ENCODE data around the gene PDZRN4. TPM values are rescaled to one million over a fixed set of nuclear protein-coding genes. Genes with fewer than 3 reads are reported as not detected.
"Not testable (repeated sequence)": the region's sequence is repeated elsewhere in the genome, so short reads cannot be mapped to it uniquely, and the experiment has no call there.

Gene PDZRN4
- total and polyA plus RNA-seq, 9 donors = 1.5 to 11.0 (median 4.1) TPM

- no peak for TF ChIP-seq EP300 (IDR thresholded peaks at IDR 0.05)
- no peak for TF ChIP-seq POLR2A (IDR thresholded peaks at IDR 0.05)
- TF ChIP-seq CTCF (IDR thresholded peaks at IDR 0.05) = no peak
- no peak overlapping the region for H3K27ac ChIP-seq
- H3K36me3 ChIP-seq = no peaks in the 10 kb centered on the region
- no peak overlapping the region for H3K4me3 ChIP-seq
- intact Hi-C loops (cut with DNase I) = no loop called here
- H3K9me3 ChIP-seq = no peaks in the 10 kb centered on the region
- no peak for DNase-seq
- H3K27me3 ChIP-seq = no peaks in the 10 kb centered on the region
- WGBS, 3 donors = 87 to 97% (median 97%) methylated on average over 1 of the region's 1 CpG
- no peaks in the 10 kb centered on the region for H3K4me1 ChIP-seq (ENCODE audit: insufficient read depth)
These were observed 105.3 kb downstream of the PDZRN4 start for GRCh38 chr12:41293461-41293860.

- H3K4me3 ChIP-seq = no peak overlapping the region
- TF ChIP-seq EP300 (IDR thresholded peaks at IDR 0.05) = no peak
- TF ChIP-seq CTCF (IDR thresholded peaks at IDR 0.05) = no peak
- TF ChIP-seq POLR2A (IDR thresholded peaks at IDR 0.05) = no peak
- no peaks in the 10 kb centered on the region for H3K9me3 ChIP-seq
- no peaks in the 10 kb centered on the region for H3K36me3 ChIP-seq
- H3K4me1 ChIP-seq (ENCODE audit: insufficient read depth) = no peaks in the 10 kb centered on the region
- H3K27me3 ChIP-seq = no peaks in the 10 kb centered on the region
- intact Hi-C loops (cut with DNase I) = no loop called here
- H3K27ac ChIP-seq = no peak overlapping the region
- DNase-seq = no peak
- WGBS, 3 donors = 92 to 96% (median 93%) methylated on average over 5 of the region's 5 CpGs
These were observed 114.9 kb downstream of the PDZRN4 start for GRCh38 chr12:41302979-41303403.

DNA sequence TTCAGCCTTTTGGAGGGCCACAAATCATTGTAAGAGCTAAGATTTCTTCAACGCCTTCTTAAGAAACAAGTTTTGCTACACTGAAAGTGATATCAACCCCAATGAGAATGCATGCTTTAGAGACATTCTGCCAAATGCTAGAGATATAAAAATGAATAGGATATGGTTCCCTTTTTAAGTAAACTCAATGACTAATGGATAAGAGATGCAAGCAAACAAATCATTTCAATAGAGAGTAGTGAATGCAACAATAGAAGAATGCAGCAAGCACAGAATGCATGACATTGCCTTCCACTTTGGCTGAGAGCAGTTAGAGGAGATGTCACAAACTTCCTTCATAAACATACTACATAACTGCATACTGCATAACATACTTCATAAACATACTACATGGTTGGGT is 116.4 kb downstream of the PDZRN4 start:
- H3K9me3 ChIP-seq = no peaks in the 10 kb centered on the region
- DNase-seq = no peak
- no peaks in the 10 kb centered on the region for H3K36me3 ChIP-seq
- no peaks in the 10 kb centered on the region for H3K27me3 ChIP-seq
- WGBS, 3 donors = 58 to 61% (median 59%) methylated on average over 1 of the region's 1 CpG
- H3K27ac ChIP-seq = no peak overlapping the region
- intact Hi-C loops (cut with DNase I) = no loop called here
- TF ChIP-seq CTCF (IDR thresholded peaks at IDR 0.05) = no peak
- no peak for TF ChIP-seq EP300 (IDR thresholded peaks at IDR 0.05)
- no peak for TF ChIP-seq POLR2A (IDR thresholded peaks at IDR 0.05)
- no peaks in the 10 kb centered on the region for H3K4me1 ChIP-seq (ENCODE audit: insufficient read depth)
- no peak overlapping the region for H3K4me3 ChIP-seq

- 90 to 92% (median 91%) methylated on average over 2 of the region's 2 CpGs for WGBS, 3 donors
These were observed 122.2 kb downstream of the PDZRN4 start for GRCh38 chr12:41310367-41310766.

GRCh38 chr12:41311883-41312282 is 123.8 kb downstream of the PDZRN4 start:
- intact Hi-C loops (cut with DNase I) = no loop called here
- H3K27me3 ChIP-seq = no peaks in the 10 kb centered on the region
- no peak for DNase-seq

More at GRCh38 chr12:41310367-41310766, 122.2 kb downstream of the PDZRN4 start:
- Histone ChIP-seq H3K4me3 (no peak overlapping the region), H3K27me3 (no peaks in the 10 kb centered on the region), H3K9me3 (no peaks in the 10 kb centered on the region), H3K4me1 (ENCODE audit: insufficient read depth) (no peaks in the 10 kb centered on the region), H3K27ac (no peak overlapping the region), H3K36me3 (no peaks in the 10 kb centered on the region)
- TF ChIP-seq EP300 (IDR thresholded peaks at IDR 0.05) = no peak
- no peak for DNase-seq
- intact Hi-C loops (cut with DNase I) = no loop called here

GRCh38 chr12:41312451-41312850 is 124.3 kb downstream of the PDZRN4 start:
- H3K27me3 ChIP-seq; H3K4me3 ChIP-seq; DNase-seq; H3K9me3 ChIP-seq; H3K36me3 ChIP-seq; intact Hi-C loops (cut with DNase I); H3K27ac ChIP-seq; H3K4me1 ChIP-seq (ENCODE audit: insufficient read depth): not testable (repeated sequence)
- 85 to 91% (median 89%) methylated on average over 4 of the region's 4 CpGs for whole genome bisulfite sequencing, 3 donors

More at GRCh38 chr12:41311883-41312282, 123.8 kb downstream of the PDZRN4 start:
- H3K4me3 ChIP-seq = no peak overlapping the region
- WGBS, 3 donors = 46 to 66% (median 47%) methylated on average over 2 of the region's 2 CpGs
- no peaks in the 10 kb centered on the region for H3K9me3 ChIP-seq
- TF ChIP-seq POLR2A (IDR thresholded peaks at IDR 0.05) (no peak), CTCF (IDR thresholded peaks at IDR 0.05) (no peak), EP300 (IDR thresholded peaks at IDR 0.05) (no peak)
- H3K27ac ChIP-seq = no peak overlapping the region
- H3K36me3 ChIP-seq = no peaks in the 10 kb centered on the region
- H3K4me1 ChIP-seq (ENCODE audit: insufficient read depth) = no peaks in the 10 kb centered on the region

Measured in ovary (tissue), 9 donors.